PC-3 (cell line): ENCODE data around the gene IGFBP4. TPM values are rescaled to one million over a fixed set of nuclear protein-coding genes. Genes with fewer than 3 reads are reported as not detected.

Experiments used
- ATAC-seq: fragments of 200-7000 bp; cut with Tn5 transposase; 2 replicates; pipeline ENCODE4 v1.9.1; 2020; ENCODE audit warnings: mild to moderate bottlenecking, moderate library complexity
- BruUV-seq: library from RNA; stranded (reverse); fragments of 400-500 nt; replicated peaks from 2 replicates; lab custom pipeline; 2021; lab: Mats Ljungman, UMichigan
- CTCF ChIA-PET: fragments of 300-600 bp; sonication (Branson Sonifier 250); formaldehyde crosslinking; loops from one replicate; lab custom pipeline; 2022; ENCODE audit warnings: antibody characterized with exemption; lab: Charles Lee
- POLR2A ChIA-PET: fragments of 300-600 bp; sonication (Branson Sonifier 250); formaldehyde crosslinking; loops from one replicate; lab custom pipeline; 2022; ENCODE audit warnings: antibody characterized with exemption; ENCODE audit not compliant: unreplicated experiment; lab: Charles Lee
- DNase-seq: peaks from one replicate; pipeline ENCODE4 v3.0.0-alpha.2; 2015
- H2AFZ ChIP-seq: fragments of 300-600 bp; sonication (generic); 2 replicates; pipeline ENCODE4 v1.6.0; 2016; ENCODE audit warnings: antibody characterized with exemption, low read length
- H3F3A ChIP-seq: fragments of 300-600 bp; sonication (generic); one replicate; pipeline ENCODE4 v1.6.0; 2017; ENCODE audit warnings: antibody characterized with exemption, low read length, control low read depth, mild to moderate bottlenecking; ENCODE audit not compliant: unreplicated experiment
- H3K27ac ChIP-seq: fragments of 300-600 bp; sonication (generic); 2 replicates; pipeline ENCODE4 v1.5.1; 2016; ENCODE audit warnings: mild to moderate bottlenecking, low read length
- H3K27me3 ChIP-seq: fragments of 300-600 bp; sonication (generic); 2 replicates; pipeline ENCODE4 v1.6.1; 2016; ENCODE audit warnings: low read length, mixed read lengths
- H3K36me3 ChIP-seq: fragments of 300-600 bp; sonication (generic); 2 replicates; pipeline ENCODE4 v1.6.1; 2016; ENCODE audit warnings: low read depth, mixed run types, low read length, mixed read lengths
- H3K4me1 ChIP-seq: fragments of 300-600 bp; sonication (generic); 2 replicates; pipeline ENCODE4 v1.5.1; 2016; ENCODE audit warnings: low read length; ENCODE audit not compliant: insufficient read depth
- H3K4me2 ChIP-seq: fragments of 300-600 bp; sonication (generic); 2 replicates; pipeline ENCODE4 v1.6.0; 2016; ENCODE audit warnings: low read length
- H3K4me3 ChIP-seq: fragments of 300-600 bp; sonication (generic); 2 replicates; pipeline ENCODE4 v1.5.1; 2016; ENCODE audit warnings: mild to moderate bottlenecking, low read length, mixed read lengths
- H3K79me2 ChIP-seq: fragments of 300-600 bp; sonication (generic); 2 replicates; pipeline ENCODE4 v1.6.1; 2017; ENCODE audit warnings: low read length, mixed read lengths
- H3K9ac ChIP-seq: fragments of 300-600 bp; sonication (generic); 2 replicates; pipeline ENCODE4 v1.6.0; 2016; ENCODE audit warnings: mild to moderate bottlenecking, low read length
- H3K9me2 ChIP-seq: fragments of 300-600 bp; sonication (generic); replicated peaks from 2 replicates; pipeline ENCODE4 v1.6.1; 2016; ENCODE audit warnings: mixed run types, low read length, mixed read lengths
- H3K9me3 ChIP-seq: fragments of 300-600 bp; sonication (generic); 2 replicates; pipeline ENCODE4 v1.6.1; 2016; ENCODE audit warnings: low read length, mixed read lengths
- H4K20me1 ChIP-seq: fragments of 300-600 bp; sonication (generic); 2 replicates; pipeline ENCODE4 v1.6.1; 2016; ENCODE audit warnings: low read length, mixed read lengths
- CTCF ChIP-seq: fragments of 300-600 bp; sonication (generic); conservative IDR thresholded peaks from 2 replicates; pipeline ENCODE4 v1.5.1; 2017; ENCODE audit warnings: antibody characterized with exemption, low read depth, mild to moderate bottlenecking, low read length
- EZH2 ChIP-seq: fragments of 300-600 bp; sonication (generic); IDR thresholded peaks from one replicate; pipeline ENCODE4 v1.6.1; 2017; ENCODE audit warnings: antibody characterized with exemption, mild to moderate bottlenecking, low read length; ENCODE audit not compliant: unreplicated experiment
- EZH2phosphoT487 ChIP-seq: fragments of 300-600 bp; sonication (generic); IDR thresholded peaks from 2 replicates; pipeline ENCODE4 v1.6.1; 2018; ENCODE audit warnings: mild to moderate bottlenecking, antibody characterized with exemption, low read length, borderline replicate concordance
- intact Hi-C: fragments of 100-400 bp; cut with micrococcal nuclease; formaldehyde crosslinking; loops from 2 replicates; pipeline ENCODE4 v1.9.0; 2023
- total RNA-seq: library from RNA; depleted of rRNA; stranded (reverse); fragments of >200 nt; gene quantifications from 2 replicates; pipeline ENCODE4 v1.2.3, GENCODE V29; 2014

IGFBP4 gene
- total RNA-seq, 1 experiment from 2014 or later = 164 TPM

GRCh38 chr17:40447806-40448205, 4.6 kb downstream of the IGFBP4 start:
- no TSS peak for BruUV-seq

GRCh38 chr17:40448213-40448638, 5.0 kb downstream of the IGFBP4 start:
- peak overlapping the region; percentile 42 for H3K4me2 ChIP-seq
- CTCF ChIA-PET = no interaction called here
- no TSS peak for BruUV-seq
- H2AFZ ChIP-seq = no peak overlapping the region
- no peak overlapping the region for H3K9ac ChIP-seq
- H4K20me1 ChIP-seq = peaks cover 15% of the 10 kb centered on the region
- peaks cover 13% of the 10 kb centered on the region; the same call in 1 of the 2 replicates for H3K36me3 ChIP-seq
- H3K4me3 ChIP-seq = peak overlapping the region; percentile 32; the same call in 1 of the 2 replicates
- POLR2A ChIA-PET = no interaction called here
- no peaks in the 10 kb centered on the region for H3F3A ChIP-seq
- intact Hi-C loops = loop anchor here (10.0 kb wide), 1 partner anchor 117 kb away; the partner anchor contains the start of gene CCR7
- peaks cover 35% of the 10 kb centered on the region for H3K4me1 ChIP-seq
- H3K27ac ChIP-seq = peak overlapping the region; percentile 16; the same call in 1 of the 2 replicates
- H3K9me3 ChIP-seq = no peaks in the 10 kb centered on the region
- H3K27me3 ChIP-seq = no peaks in the 10 kb centered on the region
- ATAC-seq = no peak
- TF ChIP-seq EZH2phosphoT487 (no peak), CTCF (no peak), EZH2 (no peak)
- peaks cover 76% of the 10 kb centered on the region for H3K79me2 ChIP-seq
- H3K9me2 ChIP-seq = no peaks in the 10 kb centered on the region
- DNase-seq = no peak

More at GRCh38 chr17:40447806-40448205, 4.6 kb downstream of the IGFBP4 start:
- no peak for TF ChIP-seq EZH2
- no peak for ATAC-seq
- intact Hi-C loops = loop anchor here (10.0 kb wide), 1 partner anchor 117 kb away; the partner anchor contains the start of gene CCR7
- Histone ChIP-seq H3K27ac (no peak overlapping the region), H3K79me2 (peaks cover 76% of the 10 kb centered on the region), H4K20me1 (peaks cover 15% of the 10 kb centered on the region), H3K36me3 (peaks cover 9% of the 10 kb centered on the region; the same call in 1 of the 2 replicates), H3K9me2 (no peaks in the 10 kb centered on the region), H3K9me3 (no peaks in the 10 kb centered on the region), H3F3A (no peaks in the 10 kb centered on the region), H3K4me3 (peak overlapping the region; percentile 32; the same call in 1 of the 2 replicates), H3K9ac (no peak overlapping the region), H3K27me3 (no peaks in the 10 kb centered on the region), H3K4me2 (peak overlapping the region; percentile 71), H2AFZ (no peak overlapping the region), H3K4me1 (peaks cover 31% of the 10 kb centered on the region)
- POLR2A ChIA-PET = no interaction called here
- no peak for DNase-seq
- CTCF ChIA-PET = no interaction called here

GRCh38 chr17:40448639-40449261, 5.5 kb downstream of the IGFBP4 start:
- peak overlapping the region; percentile 42 for H3K4me2 ChIP-seq

More at GRCh38 chr17:40448639-40449261, 5.5 kb downstream of the IGFBP4 start:
- H2AFZ ChIP-seq = no peak overlapping the region
- peaks cover 74% of the 10 kb centered on the region for H3K79me2 ChIP-seq
- H3K27me3 ChIP-seq = no peaks in the 10 kb centered on the region
- H3K9me3 ChIP-seq = no peaks in the 10 kb centered on the region
- POLR2A ChIA-PET = no interaction called here
- H3F3A ChIP-seq = no peaks in the 10 kb centered on the region
- no peak for TF ChIP-seq CTCF
- TF ChIP-seq EZH2 = no peak
- TF ChIP-seq EZH2phosphoT487 = no peak
- DNase-seq (peak; percentile 15), ATAC-seq (peak; percentile 18)
- peaks cover 37% of the 10 kb centered on the region for H3K4me1 ChIP-seq
- no peak overlapping the region for H3K4me3 ChIP-seq
- H3K9ac ChIP-seq = no peak overlapping the region
- intact Hi-C loops = loop anchor here (10.0 kb wide), 1 partner anchor 116 kb away; the partner anchor contains the start of gene CCR7
- peak overlapping the region; percentile 16; the same call in 1 of the 2 replicates for H3K27ac ChIP-seq
- H4K20me1 ChIP-seq = peaks cover 15% of the 10 kb centered on the region
- CTCF ChIA-PET = interaction anchor here (0.6 to 0.8 kb wide), 2 partner anchors 10 to 31 kb away, joined by 3 to 6 read pairs; partner anchors contain the start of gene TOP2A
- no TSS peak for BruUV-seq
- peaks cover 17% of the 10 kb centered on the region; the same call in 1 of the 2 replicates for H3K36me3 ChIP-seq
- no peaks in the 10 kb centered on the region for H3K9me2 ChIP-seq
